GM03348 (cell line): ENCODE results near the gene TRPM3.

Experiments used
- DNase-seq: peaks from one replicate; pipeline ENCODE4 v3.0.0; 2012; ENCODE audit warnings: low spot score

The TRPM3 gene

DNA sequence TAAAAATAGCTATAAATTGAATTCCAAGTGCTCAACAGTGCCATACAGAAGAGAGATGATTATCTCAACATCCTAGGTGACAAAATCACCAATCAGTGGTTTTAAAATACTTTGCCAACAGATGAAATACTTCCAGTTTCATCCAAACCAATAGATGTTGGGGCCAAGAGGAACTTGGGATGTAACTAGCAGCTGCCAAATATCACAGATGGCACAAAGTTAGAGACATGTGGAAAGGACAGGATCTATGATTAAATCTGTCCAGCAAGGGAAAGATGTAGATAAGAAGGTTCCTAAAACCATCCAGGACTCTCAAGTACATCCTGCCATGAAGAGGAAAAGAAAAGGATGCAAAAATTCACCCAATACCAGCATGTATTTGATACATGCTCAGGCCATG lies 23.8 kb downstream of the TRPM3 start:
- no peak for DNase-seq

DNA sequence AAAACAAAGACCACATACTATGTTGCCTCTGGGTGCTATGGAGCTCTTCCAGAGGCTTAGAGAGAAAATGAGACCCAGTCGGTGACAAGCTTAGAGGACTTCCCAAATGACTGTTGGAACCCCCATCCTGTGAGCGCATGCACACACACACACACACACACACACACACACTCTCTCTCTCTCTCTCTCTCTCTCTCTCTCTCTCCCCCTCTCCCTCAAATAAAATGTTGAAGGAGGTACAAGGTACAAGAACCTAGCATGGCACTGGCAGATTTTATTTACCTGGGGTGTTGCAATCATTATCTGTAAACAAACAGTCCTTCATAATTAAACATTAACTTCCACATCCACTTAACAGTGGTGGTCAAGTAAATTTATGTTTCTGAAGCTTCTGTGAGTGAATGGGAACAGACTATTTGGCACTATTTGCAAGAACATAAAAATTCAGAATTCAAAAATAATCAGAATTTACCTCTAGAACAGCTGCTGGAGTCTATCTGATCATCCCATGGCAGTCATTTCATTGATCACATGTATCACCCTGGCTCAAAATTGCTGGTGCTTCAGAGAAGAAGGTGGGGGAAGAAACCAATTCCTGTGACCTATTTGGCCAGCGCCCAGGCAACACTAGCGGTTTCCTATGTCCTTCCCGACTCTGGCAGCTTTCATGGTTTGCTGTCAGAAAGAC lies 24.9 kb downstream of the TRPM3 start:
- DNase-seq = no peak

DNA sequence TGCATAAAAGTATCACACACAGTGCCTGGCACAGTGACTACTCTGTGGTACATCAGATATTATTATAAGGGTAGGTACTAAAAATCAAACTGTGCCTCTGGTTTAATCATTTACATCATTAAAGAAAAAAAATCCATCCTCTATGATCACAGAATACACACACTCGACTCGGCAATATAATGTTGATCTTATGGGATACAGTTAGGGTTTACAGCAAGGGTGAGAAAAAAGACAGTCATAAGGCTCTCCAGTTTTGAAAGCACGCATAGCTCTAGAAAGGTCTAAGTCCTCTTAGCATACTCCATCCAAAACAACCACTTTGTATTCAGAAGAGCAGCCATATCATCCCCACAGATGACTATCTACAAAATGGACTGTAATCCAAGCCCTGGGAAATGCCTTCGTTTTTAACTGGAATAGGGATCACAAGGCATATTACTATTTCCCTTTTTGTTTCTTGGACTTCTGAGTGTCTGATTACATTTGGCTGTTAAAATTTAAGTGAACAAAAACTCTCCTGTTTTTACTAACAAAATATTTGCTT lies 26.6 kb downstream of the TRPM3 start:
- DNase-seq = no peak

DNA sequence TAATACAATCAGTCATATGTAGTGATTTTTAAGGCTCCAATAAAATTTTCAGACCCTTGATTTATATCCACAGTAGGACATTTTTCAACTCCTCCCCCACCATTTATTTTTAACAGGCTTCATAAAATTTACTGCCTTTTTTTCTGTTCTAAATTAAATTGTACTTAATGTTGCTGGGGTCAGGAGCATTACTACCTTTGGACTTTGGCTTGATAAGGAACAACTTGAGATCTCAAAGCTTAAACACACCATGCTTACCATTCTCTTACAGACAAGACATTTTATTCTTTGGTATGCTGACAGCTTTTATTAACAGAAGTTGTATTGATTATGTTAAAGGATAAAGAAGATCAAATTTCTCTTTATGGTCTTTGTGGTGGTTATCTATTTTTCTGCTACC lies 30.5 kb downstream of the TRPM3 start:
- no peak for DNase-seq

DNA sequence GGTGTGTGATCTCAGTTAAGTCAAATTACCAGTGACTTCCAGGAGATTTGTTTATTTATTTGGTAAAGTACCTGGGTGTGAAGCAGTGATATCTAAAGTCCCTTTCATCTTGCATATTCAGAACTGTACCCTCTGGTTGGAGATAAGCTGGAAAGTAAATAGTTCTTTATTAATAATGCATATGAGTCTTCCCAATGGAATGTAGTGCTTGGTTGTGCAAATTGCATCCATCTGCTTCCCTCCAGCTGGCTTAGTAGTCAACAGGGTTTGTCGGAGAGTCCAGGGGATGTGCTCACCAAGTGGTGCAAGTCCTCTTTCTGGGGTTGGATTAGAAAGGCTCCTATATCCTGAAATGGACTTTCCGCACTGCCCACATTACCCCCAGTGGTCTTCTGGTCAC lies 42.0 kb downstream of the TRPM3 start:
- peak; percentile 25 for DNase-seq

DNA sequence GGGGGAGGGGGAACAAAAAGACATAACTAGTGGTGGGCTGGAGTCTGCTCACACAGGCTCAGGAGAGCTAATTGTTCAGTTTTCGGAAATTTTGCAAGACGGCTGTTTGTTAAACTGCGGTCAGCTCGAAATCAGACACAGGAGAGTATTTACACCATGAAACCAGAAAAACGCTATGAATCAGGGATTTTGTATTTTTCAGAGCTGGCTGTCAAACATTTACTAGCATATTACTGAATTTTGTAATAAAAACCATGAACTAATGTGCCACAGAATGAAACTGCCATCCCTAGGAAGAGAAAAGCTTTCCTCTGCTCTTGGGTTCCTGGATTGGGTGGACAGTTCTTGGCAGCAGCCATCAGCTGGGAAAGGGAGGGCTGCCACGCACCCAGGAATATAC lies 45.3 kb downstream of the TRPM3 start:
- DNase-seq = no peak

DNA sequence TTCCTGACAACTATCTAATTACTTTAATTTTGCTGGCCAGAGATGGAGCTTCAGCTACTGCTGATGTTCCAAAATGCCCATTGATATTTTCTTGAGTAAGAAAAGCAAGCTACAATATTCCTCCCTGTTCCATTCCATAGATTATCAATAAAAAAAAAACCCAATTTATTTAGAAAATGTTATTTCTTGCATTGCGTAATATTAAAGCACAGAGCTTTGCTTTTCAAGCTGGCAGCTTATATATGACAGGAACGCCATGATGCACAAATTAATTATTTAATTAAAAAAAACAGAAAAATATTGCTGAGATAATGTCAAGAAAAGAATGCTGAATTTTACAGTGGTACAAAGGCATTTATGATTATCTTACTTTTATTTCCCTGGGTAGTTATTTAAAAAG lies 47.9 kb downstream of the TRPM3 start:
- no peak for DNase-seq

DNA sequence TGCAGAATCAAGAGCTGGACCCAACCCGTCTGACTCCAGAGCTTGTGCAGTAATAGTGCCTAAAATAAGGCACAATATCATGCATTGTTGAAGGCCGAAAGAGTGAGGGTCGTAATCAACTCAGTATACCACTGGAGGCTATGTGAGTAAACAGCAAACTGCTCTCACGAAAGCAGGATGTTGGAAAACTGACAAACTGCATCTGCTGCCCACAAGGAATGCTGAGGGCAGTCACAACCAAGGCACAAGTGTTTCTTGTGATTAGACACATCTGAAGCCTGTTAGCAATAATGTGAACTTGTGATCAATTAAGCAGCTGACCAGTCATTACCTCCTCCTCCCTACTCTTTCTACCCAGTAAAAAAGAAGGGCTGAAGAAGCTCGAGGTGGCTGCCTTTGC lies 48.8 kb downstream of the TRPM3 start:
- no peak for DNase-seq

DNA sequence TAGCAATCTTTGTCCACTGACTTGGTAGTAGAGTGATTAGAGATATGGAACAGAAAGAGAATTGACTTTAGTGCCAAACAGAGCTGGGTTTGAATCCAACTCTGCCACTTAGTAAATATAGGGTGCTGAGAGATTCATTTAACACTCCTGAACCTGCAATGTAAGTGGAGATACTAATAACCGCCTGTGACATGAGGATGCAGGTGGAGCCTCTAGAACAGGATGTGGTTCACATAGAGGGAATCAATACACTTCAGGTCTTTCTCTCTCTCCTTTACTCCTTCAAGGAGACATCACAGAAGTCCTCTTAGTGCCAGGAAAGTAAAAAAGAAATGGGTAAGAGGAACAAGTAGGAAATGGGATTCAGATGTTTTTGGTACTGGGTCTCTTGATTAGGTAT lies 49.8 kb downstream of the TRPM3 start:
- DNase-seq = no peak

DNA sequence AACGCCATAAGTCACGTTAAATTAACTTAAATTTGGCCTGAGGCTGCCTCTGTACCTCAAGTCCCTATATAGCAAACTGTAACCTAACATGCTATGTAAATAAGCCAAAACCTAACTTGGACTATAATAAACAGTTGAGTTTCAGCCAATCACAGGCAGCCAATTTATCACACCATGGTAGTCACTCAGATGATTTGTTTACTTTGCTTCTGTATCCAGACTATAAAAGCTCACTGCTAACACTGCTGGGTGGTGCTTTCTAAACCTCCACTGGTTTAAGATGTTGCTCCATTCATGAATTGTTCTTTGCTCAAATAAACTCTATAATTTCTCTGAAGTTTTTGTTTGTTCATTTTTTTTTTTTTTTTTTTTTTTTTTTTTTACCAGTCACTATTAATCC lies 62.8 kb downstream of the TRPM3 start:
- DNase-seq = no peak

DNA sequence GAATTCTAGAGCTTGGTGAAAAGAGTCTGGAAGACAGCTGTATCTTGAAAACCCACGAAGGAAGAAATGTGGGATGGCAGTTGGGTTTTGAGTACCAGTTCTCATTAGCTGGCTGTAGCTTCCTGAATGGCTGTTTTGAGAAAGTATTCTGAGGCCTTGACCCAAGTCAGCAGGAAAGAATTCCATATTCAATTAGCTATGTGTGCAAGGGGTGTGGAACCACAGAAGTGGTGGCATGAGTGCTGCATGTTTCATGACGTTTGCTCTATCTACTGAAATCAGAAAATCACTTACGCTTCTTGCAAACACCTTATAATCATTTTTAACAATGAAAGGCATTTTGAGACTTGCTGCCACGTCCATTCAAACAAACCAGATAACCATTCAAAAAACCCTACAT lies 69.1 kb downstream of the TRPM3 start:
- DNase-seq = no peak

DNA sequence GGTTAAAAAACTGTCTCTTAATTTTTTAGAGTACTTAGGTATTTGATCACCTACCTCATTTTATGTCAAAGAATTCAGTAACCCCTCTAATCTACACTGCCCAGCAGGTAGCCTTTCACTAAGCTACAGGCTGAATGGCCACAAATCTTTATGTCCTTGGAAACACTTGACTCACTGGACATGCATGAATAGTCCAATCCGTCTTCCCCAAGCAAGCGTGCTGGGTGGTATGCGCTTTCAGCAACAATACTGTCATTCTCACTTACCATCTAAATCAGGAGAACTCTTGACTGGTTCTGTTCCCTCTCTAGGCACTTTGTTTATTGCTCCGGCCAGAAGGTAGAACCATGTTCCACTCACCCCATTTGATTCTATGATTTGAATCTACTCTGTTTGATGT lies 73.1 kb downstream of the TRPM3 start:
- no peak for DNase-seq

DNA sequence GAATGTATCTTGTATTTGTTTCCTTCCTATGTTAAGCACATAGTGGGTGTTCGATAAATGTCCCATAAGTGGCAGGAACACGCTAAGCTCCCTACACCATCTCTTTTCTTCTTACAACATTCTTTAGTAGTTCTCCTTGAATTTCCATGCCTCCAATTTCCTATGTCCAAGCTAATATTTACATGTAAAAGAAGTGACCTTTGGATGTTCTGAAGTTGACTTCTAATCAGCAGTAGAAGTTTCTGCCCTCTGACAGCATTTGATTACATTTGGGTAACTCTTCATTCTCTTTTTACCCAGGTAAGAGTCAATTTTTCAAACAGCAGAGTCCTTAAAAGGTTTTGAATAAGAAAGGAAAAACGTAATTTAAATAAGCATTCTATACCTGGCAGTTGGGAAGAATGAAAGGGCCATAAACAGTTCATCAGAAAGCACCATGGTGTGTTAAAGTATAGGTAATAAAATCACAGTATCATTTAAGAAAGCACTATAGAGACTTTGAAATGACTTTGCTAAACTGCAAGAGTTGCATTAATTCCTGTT lies 78.9 kb downstream of the TRPM3 start:
- DNase-seq = no peak

DNA sequence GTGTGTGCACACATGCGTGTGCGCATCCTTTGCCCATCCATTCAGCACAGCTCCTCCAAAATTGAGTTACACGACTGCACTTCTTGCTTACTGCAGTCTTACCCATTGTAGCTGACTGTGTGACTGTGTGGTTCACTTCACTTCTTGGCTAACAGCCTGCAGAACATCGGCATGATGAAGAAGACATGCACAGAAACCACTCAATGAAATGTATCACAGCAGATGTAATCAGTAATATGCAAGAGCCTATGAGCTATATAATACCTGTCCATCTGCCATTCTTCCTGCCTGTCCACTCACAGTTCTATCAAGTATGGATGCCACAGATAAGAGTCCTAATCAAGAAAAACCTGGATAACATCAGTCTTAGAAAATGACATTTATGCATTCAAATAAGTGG lies 83.9 kb downstream of the TRPM3 start:
- DNase-seq = no peak

DNA sequence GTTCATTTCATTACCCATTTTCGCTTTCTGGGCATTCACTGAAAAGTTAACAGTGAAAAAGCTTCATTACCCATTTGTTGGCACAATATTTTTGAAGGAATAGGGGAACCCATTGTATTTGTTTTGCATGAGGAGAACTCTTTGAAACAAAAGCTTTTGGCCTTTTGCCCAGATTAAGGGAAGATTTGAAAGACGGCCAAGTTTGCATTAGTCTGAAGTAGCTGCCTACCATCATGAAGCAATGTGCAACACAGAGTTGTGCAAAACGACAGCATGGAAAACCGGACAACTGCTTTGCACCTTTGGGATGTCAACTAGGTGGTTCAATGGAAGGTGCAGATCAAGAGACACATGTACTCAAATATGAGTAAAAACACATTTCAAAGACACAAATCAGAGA lies 84.9 kb downstream of the TRPM3 start:
- DNase-seq = no peak

DNA sequence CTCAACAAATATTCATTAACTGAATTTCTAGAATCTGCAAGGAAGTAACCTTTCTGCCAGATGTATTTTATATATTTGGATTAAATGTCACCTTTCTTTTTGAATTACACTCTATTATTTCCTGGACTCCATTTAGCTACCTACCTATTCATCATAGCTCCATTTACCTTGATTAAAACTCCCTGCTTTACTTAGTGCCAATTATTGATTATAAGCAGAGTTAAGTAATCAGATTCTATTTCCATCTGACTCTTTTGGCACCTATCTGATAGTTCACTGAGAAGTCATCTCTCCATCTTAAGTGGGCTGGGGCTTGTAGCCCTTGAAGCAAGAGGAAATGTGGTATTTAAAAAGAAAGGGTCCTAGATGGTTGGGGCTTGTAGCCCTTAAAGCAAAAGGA lies 88.6 kb downstream of the TRPM3 start:
- DNase-seq = no peak

DNA sequence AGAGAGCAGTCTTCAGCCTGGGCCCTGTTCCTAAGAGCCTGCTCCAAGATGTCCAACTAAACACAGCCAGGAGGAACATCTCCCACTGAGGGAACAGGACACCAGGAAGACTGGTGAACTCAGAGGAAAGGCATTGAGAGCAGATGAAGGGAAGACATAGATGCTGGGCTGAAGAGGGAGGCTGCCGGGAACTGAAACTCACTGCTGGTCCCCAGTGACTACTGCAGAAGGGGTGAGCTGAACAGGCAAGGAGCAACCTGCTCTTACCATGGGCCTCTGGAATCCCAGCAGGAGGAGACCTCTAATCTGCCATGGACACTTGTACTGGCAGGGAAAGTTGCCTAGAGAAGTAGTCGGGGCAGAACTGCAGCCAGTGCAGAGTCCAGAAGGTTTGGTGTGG lies 95.7 kb downstream of the TRPM3 start:
- no peak for DNase-seq

DNA sequence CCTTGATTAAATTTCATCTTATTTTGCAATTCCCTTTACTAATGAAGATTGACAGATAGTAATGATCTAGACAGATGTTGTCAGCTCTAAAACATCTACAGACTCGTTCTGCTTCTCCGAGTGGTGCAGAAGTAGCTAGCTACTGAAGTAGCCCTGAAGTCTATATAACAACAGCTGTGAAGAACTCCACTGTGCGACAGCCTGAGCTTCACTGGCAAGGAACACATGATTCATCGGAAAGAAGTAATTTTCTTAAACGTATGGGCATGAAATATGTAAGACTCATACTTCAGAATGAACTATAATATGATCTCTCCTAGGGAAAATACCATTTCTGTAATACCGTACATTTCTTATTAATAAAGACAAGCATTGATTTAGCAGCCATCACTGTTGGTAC lies 96.2 kb downstream of the TRPM3 start:
- DNase-seq = no peak

DNA sequence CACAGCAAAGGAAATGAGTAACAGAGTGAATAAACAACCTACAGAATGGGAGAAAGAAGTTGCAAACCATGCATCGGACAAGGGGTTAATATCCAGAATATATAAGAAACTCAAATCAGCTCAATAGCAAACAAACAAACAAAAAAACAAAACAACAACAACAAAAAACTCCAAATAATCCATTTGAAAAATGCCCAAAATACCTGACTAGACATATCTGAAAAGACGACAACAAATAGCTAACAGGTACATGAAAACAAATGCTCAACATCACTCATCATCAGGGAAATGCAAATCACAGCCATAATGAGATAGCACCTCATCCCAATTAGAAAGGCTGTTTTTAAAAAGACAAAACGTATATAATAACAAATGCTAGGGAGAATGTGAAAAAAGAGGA lies 111.2 kb downstream of the TRPM3 start:
- no peak for DNase-seq

DNA sequence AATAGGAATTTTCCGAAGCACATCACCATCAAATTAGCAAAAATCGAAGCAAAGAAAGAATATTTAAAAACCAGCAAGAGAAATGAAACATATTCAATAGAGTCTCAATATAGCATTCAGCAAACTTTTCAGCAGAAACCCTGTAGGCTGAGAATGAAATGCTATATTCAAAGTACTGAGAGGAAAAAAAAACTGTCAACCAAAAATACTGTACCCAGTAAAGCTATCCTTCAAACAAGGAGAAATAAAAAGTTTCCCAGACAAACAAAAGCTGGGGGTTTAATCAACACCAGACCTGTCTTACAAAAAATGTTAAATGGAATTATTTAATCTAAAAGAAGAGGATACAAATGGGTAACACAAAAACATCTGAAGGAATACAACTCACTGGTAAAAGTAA lies 116.0 kb downstream of the TRPM3 start:
- no peak for DNase-seq

DNA sequence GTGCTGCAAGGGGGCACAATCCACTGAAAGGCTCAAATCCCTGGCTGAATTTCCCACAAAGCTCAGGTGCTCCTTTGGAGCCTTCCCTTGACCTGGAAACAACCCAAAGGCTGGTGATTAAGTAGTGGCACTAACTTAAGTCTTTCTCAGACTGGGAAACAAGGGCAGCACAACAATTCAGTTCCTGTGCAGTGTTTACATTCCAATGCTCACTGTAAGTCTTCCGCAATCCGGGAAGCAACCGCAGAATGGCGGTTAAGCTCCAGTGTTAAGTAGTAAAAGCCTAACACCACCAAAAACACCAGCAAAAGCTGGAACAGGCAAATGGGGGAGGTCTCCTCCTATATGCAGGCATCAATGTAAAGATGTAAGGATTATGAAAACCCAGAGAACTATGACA lies 117.2 kb downstream of the TRPM3 start:
- no peak for DNase-seq

DNA sequence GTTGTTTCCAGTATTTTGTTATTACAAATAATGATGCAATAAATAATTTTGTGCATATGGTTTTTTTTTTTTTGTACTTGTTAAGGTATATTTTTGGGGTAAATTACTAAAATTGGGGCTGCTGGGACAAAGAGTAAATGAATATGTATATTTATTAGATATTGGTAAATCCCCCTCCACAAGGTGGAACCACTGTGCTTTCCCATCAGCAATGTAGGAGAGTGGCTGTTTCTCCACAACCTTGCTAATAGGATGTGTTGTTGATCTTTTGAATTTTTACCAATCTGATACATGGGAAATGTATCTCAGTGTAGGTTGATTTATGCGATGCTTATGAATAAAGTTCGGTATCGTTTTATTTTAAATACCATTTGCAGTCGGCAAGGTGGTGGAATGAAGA lies 118.1 kb downstream of the TRPM3 start:
- no peak for DNase-seq

DNA sequence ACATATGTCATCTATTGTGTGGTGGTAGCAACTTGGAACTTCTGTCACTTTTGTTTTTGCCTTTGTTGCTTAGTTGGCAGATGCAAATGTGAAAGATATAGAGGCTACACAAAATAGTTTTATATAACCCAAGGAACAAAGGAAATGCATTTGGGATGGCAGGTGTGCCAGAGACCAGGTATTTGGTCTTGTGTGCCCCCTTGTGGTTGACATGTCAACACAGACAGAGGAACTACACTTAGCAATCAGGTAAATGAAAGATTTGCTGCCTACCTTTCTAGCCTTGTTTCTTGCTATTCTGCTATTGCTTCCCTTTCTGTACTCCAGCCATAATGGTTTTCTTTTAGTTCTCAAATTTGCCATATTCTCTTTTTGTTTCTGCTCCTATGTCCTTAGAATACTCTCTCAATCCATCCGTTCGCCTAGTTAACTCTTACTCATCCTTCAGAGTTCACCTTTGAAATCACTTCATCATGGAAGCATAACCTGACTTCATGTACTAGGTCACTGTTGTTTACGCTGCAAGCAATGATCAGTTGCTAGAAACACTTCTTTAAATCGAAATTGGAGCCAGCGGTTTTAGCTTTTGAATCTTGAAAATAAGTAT lies 119.5 kb downstream of the TRPM3 start:
- DNase-seq = peak; percentile 16

DNA sequence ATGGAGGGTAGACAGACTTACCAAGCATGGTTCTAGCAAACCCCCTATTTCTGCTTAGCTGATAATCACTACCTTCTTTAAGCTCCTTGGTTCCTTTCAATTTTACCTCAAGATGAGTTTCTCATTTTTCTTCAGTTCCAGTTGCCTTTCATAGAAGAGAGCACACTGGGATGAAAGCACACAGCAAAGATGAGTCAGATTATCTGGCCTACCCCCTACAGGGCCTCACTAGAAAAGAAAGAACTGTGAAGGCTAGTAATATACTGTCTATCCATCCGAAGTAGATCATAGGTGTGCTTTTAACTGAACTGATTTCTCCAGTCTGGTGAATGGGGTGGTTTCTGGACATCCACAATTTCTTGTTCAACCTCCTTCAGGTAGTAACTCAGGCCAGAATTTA lies 122.5 kb downstream of the TRPM3 start:
- no peak for DNase-seq
